GM19324 (cell line): ENCODE data around the gene SSU72.
"Not testable (repeated sequence)": the region's sequence is repeated elsewhere in the genome, so short reads cannot be mapped to it uniquely, and the experiment has no call there.

Source experiments
- ATAC-seq: cut with Tn5 transposase; IDR thresholded peaks from one replicate; pipeline ENCODE4 v1.9.1; 2021; ENCODE audit warnings: mild to moderate bottlenecking, moderate library complexity; ENCODE audit not compliant: unreplicated experiment, low FRiP score

The SSU72 gene

DNA sequence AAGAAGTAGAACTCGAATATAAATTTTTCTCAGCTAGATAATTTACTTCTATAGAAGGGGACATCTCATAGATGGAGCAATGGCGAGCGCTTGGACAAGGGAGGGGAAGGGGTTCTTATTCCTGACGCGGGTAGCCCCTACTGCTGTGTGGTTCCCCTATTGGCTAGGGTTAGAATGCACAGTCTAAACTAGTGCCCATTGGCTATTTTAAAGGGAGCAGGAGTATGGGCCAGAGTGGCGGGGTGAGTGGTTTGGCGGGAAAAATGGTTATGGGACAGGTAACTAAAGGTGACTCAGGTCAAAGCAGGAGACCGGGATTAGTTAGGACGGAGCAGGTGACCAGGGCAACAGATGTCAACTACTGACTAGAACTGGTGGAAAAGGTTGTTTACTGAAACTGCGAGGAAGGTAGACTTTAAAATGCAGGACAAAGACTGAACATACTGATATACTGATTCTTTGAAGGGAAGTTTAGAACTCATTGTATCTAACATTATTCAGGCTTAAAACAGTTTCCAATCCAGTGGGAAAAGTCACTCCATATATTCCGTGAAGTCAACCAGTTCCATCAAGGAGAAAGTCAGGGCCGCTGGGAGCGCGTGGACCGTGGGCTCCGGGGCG, 63.6 kb downstream of the SSU72 start:
- ATAC-seq, result no peak

DNA sequence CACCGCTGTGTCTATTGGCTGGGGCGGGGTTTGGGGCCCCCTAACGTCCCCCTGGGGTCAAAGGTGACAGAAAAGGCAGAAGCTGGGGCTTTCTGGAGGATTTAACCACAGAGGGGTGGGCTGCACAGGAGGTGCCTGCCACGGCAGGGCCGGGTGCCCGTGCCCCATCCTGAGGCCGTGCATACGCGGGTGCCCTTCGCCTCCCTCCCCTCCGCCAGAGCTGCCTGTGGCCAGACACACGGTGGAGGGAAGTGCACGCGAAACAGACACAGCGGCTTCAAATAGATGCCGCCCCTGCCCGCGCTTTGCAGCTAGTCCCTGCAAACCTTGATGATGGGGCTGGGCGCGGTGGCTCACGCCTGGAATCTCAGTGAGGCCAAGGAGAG, 65.2 kb downstream of the SSU72 start:
- not testable (repeated sequence) for ATAC-seq

DNA sequence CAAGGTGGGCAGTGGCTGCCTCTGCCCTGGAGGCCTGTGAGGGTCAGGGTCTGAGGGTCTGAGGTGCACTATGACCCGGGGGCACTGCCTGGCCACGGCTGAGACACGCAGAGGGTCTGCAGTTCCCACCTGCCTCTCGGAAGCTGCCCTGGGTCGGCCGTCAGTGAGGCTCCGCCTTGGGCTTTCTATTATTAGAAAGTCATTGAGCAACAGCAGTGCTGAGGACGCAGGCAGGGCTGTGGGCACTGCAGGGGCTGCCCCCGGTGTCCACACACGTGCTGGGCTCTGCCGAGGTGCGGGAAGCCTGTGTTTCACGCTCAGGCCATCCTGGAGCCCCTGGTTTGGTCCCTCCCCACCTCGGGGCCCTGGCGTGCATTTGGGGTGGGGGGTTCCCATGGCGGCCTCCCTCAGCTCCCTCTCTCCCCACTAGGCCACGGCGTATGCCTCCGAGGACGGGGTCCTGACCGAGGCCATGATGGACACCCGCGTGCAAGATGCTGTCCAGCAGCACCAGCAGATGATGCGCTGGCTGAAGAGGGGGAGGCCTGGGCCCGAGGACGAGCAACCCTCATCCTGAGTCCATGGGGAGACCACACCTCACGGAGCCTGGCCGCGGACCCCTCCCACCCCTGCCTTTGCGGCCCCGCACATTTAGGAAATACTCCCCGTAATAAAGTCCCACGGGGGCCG, 65.7 kb downstream of the SSU72 start:
- ATAC-seq, result not testable (repeated sequence)

DNA sequence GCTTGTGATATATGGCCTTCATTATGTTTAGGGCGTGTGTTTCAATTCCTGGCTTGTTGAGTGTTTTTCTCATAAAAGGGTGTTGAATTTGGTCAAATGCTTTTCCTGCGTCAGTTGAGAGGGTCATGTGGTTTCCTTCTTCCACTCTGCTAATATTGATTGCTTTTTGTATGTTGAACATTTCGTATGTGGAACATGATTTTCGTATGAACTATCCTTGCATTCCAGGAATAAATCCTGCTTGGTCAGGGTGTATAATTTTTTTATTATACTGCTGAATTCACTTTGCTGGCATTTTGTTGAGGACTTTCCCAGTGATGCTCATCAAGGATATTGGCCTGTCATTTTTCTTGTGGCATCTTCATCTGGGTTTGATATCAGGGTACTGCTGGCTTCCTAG, 67.4 kb downstream of the SSU72 start:
- no peak for ATAC-seq

DNA sequence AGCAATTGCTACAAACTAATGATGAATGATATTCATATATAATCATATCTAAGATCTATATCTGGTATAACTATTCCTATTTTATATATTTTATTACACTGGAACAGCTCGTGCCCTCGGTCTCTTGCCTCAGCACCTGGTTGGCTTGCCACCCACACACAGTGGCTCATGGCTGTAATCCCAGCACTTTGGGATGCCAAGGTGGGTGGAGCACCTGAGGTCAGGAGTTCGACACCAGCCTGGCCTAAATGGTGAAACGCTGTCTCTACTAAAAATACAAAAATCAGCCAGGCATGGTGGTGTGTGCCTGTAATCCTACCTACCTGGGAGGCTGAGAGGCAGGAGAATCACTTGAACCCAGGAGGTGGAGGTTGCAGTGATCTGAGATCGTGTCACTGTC, 68.9 kb downstream of the SSU72 start:
- not testable (repeated sequence) for ATAC-seq

DNA sequence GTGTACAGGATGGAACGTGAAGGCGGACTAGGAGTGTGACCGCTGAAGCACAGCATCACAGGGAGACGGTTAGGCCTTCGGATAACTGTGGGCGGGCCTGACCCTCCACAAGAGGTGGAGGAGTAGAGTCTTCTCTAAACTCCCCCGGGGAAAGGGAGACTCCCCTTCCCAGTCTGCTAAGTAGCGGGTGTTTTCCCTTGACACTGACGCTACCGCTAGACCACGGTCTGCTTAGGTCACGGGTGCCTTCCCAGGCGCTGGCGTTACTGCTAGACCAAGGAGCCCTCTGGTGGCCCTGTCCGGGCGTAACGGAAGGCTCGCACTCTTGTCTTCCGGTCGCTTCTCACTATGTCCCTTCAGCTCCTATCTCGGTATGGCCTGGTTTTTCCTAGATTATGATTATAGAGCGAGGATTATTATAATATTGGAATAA, 69.3 kb downstream of the SSU72 start:
- not testable (repeated sequence) for ATAC-seq

DNA sequence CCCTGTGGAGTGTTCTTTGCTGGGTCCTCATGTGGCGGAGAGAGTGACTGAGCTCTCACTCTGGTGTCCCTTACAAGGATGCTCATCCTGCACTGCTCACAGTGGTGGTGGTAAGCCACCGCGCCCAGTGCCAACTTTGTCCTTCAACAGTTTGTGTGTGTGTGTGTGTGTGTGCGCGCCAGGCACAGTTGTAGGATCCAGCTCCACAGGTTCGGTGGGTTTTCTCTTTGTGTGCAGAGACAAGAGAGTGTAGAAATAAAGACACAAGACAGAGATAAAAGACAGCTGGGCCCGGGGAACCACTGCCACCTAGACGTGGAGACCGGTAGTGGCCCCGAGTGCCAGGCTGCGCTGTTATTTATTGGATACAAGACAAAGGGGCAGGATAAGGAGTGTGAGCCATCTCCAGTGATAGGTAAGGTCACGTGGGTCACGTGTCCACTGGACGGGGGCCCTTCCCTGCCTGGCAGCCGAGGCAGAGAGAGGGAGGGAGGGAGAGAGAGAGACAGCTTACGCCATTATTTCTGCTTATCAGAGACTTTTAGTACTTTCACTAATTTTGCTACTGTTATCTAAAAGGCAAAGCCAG, 69.8 kb downstream of the SSU72 start:
- ATAC-seq, result not testable (repeated sequence)

DNA sequence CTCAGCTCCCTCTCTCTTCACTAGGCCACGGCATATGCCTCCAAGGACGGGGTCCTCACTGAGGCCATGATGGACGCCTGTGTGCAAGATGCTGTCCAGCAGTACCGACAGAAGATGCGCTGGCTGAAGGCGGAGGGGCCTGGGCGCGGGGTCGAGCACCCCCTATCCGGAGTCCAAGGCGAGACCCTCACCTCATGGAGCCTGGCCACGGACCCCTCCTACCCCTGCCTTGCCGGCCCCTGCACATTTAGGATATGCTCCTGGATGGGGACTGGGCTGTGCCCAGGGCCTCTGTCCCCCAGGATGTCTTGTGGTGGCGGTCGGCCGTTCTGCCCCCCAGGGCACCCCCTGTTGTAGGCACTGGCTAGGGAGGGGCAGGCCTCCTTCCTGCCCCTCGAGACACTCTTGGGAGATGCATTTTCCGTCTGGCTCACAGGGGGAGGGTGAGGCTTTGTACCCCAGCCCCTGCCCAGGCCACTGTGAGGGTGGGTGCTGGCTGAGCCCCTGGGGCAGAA, 79.1 kb downstream of the SSU72 start:
- not testable (repeated sequence) for ATAC-seq

DNA sequence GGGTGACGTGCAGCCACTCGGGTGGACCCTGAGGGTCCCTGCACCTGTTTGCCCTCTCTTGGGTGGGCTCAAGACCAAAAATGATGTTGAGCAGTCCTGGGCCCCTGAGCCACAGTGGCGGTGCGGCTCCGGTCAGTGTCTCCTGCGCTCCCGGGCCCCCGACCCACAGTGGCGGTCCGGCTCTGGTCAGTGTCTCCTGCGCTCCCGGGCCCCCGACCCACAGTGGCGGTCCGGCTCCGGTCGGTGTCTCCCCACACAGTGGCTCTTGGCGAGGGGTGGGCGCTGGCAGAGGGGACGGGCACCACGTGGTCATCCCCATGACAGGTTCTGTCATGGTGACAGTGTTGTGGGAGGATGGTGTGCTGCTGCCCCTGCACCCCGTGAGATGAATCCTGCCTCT, 80.4 kb downstream of the SSU72 start:
- not testable (repeated sequence) for ATAC-seq
